NOMO-1 treated with dmso at 0.1 percent for 144 hours (cell line): ENCODE results near the gene SAFB2.
"Not testable (repeated sequence)": the region's sequence is repeated elsewhere in the genome, so short reads cannot be mapped to it uniquely, and the experiment has no call there.

Source experiments
- DNase-seq: peaks from one replicate; lab custom pipeline; 2025; ENCODE audit not compliant: unreplicated experiment; lab: John Stamatoyannopoulos, UW

The SAFB2 gene

DNA sequence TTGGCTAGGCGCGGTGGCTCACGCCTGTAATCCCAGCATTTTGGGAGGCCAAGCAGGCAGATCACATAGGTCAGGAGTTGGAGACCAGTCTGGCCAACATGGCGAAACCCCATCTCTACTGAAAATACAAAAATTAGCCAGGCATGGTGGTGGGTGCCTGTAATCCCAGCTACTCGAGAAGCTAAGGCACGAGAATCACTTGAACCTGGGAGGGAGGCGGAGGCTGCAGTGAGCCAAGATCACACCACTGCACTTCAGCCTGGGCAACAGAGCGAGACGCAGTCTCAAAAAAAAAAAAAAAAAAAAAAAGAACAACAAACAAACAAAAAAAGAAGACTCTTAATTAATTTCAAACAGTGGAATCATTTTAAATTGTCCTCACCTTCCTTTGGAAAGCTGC is 13.8 kb downstream of the SAFB2 start:
- DNase-seq = not testable (repeated sequence)

- DNase-seq = no peak
These were observed 14.3 kb downstream of the SAFB2 start for GRCh38 chr19:5608291-5608690.

DNA sequence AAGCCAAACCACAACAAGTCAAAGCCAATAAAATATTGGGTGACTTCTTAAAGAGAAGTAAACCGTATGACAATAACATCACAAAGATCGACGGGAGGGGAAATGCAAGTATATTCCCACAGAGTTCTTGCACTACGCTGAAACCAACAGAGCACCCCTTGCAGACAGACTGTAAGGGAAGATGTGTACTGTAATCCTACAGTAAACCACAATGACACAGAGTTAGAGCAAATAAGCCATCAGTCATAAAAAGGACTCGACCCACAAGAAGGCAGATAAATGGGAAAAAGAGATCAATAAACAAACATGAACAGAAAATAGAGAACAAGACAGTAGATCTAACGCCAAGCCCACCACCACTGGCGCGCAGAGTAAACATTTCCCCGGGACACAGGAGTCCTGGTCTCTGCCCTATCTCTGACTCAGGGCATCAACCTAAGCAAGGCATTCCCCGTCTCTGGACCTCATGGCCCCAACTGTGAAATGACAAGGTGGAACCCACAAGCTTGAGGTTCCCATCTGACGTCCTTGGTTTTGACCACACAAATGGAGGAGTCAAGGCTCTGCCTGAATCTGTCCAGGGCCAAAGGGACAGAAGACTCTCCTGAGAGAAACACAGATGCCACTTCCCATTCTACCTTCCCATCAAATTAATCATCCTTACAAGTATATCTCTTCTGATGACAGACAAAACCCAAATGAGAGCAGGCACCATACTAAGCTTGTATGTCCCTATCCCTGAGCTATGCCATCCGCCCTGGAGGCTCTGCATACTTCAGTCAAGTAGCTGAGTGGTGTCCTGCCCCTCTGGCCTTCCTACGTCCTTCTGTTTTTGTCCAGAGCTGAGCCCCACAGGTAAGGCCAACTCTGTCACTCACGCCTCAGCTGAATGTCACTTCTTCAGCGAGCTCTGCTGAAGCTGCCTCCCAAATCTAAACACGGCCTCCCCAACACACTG is 15.0 kb downstream of the SAFB2 start:
- no peak for DNase-seq

DNA sequence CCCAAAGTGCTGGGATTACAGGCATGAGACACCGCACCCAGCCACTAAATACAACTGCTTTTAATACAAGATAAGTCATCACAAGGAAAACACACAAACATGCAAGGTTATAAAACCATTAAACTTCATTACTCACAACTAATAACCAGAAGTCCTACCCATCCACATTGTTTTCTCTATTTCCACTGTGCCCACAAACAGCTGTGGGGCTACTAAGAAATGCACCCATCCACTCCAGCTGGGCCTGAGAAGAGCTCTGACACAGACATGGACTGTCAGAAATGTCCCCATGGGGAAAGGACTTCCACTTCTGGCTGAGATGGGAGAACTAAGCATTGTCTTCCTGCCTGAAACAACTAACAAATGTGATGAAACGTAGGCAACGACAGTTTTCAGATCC is 17.2 kb downstream of the SAFB2 start:
- no peak for DNase-seq

DNA sequence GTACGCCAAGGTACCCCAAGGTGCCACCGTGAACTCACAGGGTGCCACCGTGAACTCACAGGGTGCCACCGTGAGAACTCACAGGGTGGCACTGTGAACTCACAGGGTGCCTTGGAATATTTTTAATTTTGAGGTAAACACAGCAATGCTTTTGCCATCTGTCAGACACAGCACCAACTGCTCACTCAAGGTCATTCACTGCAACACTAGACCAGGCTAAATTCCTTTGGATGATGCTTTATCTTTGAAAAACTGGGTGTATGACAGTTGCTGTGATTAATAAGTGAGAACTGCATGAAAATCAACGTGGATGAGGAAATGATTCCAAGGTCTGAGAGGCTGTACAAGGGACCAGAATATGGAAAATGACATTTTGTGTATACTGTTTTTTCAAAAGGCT is 18.9 kb downstream of the SAFB2 start:
- DNase-seq = no peak

DNA sequence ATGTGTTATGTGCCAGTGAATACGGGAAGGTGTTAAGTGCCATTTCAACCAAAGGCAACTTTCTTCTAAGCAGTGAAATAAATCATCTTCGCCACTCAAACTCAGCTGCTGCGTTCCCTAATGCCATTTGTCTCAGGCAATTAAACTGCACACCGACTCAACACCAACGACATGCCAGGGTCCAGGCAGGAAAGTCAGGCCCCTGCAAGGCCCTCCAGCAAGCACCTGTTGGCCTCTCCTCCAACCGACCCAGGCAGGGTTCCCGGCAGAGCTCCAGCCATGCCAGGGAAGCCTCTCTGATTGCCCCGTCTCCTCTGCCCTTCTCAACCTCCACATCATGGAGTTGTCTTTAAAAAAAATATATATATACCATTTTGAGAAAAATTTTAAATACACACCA is 21.8 kb downstream of the SAFB2 start:
- DNase-seq = no peak

- no peak for DNase-seq
These were observed 26.8 kb downstream of the SAFB2 start for GRCh38 chr19:5595745-5596144.

DNA sequence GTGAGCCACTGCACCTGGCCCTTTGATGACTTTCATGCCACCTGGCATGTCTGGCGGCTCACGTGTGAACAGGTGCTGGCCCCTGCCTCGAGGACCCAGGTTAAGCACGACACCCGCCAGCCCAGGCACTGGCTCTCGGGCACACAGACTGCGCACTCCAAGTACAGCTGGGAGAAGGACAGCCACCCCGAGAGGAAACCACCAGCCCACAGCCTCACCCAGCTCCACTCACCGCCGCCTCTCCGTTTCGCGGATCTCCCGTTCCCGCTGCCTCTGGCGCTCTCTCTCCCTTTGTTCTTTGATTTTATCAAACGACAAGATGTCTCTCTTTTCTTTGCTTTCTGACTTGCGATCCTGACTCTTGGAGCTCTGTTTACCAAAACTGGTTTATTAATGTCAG is 27.4 kb downstream of the SAFB2 start:
- no peak for DNase-seq

DNA sequence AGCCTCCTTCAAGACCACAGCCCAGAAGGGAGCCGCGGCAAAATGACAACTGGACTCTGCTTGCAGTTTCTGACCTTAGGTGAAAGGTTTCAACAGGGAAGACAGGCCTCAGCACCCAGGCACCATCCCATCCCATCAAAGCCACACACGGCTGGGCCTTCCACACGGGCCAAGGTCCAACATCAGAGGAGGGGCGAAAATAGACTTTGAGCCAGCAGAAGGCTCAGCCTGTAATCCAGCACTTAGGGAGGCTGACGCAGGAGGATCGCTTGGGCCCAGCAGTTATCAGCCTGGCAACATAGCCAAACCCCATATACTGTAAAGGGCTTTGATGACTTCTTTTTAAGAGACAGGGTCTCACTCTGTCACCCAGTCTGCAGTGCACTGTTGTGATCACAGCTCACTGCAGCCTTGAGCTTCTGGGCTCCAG is 28.0 kb downstream of the SAFB2 start:
- DNase-seq = no peak

DNA sequence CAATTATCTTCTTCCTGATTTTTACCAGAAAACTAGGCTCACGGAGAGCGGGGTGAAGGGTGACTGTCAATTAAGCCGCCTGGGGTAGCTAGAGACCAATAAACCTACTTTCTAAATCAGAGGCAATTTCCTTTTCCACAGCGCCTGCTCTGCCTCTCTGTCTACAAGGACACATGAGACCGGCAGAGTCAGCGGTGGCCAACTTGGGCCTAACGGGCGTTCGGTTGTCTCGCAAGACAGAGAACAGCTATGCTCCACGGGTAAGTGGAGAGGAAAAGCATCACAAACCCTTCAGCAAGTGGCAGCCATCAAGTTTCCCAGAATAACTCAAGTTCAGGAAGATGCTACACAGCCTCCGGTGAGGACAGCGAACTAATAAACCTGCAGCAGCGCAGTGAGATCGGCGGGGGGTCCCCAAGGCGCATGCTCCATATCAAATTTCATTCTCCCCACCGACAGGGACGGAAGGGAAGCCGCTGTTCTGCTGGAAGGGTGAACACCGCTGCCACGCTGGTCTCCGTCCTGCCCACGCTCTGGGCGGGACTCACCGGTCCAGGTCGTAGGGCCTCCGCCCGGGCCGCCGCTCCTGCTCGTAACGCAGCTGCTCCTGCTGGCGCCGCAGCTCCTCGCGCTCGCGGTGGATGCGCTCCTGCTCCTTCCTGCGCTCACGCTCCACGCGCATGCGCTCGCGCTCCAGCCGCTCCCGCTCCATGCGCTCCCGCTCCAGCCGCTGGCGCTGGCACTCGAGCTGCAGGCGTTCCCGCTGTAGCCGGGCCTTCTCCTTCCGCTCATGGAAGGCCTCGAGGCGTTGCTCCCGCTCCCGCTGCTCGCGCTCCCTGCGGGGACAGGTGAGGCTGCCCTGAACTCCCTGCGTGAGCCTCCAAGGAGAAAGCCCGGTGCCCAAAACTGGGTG is 29.0 kb downstream of the SAFB2 start:
- DNase-seq = no peak

DNA sequence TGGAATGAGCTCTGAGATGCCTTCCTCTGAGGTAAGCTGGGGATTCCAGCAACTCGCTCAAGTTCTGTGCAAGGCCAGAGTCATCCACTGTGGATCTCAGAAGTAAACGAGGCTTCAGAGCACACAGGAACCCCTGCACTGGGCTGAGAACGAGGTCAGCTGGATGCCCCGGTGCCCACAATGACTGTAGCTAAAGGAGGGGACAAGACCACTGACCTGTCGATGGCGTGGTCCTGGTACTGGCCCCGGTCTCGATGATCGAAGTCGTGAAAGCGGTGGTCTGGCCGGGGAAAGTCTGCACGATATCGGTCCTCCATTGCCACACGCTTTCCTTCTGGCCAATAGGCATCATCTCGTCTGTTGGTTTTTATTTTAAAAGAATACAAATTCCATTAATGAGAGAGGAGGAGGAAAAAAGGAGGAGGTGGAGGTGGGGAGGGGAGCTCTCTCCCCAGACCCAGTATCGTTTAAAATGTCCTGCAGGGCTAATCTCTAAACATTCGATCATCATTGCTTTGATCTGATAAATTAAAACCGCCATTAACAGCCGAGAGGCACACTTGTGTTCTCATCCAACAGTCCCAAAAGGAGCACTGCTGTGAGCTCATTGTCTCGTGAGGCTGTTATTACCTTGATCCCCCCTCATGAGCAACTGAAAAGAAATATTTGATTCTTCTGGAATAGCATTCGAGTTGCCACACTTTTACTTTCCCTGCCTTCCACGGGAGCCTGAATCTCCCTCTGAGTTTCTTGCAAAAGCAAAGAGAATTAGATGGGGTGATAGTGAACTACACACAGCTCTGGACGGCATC is 29.8 kb downstream of the SAFB2 start:
- no peak for DNase-seq

DNA sequence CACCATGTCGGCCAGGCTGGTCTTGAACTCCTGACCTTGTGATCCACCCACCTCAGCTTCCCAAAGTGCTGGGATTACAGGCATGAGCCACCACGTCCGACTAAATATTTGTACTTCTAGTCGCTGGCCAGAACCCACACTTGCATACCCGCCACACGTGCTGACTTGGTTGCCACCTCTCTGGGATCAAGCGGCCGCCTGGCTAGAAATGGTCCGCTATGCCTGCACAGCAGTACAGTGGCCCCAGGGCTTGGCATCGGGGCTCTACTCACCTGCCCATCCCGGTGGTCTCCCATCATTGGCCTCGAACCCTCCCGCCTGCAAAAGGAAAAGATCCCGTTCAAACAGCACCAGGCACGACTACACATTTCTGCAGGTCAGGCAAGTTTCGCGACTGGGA is 31.1 kb downstream of the SAFB2 start:
- DNase-seq = no peak

DNA sequence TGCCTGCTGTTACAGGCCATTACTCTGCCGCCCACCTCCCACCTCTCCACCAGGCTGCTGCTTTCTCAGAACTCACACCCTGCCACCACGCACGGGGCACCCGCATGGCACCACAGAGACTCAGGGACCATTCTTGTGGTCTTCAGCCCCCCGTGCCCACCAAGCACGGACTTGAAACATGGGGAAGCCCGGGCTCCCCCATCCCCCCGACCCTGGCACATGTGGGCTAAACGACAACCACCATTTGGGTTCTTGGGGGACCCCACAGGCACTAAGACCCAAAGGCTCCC is 31.8 kb downstream of the SAFB2 start:
- DNase-seq = no peak

GRCh38 chr19:5590151-5590864 is 32.3 kb downstream of the SAFB2 start:
- no peak for DNase-seq

GRCh38 chr19:5588906-5589676 is 33.5 kb downstream of the SAFB2 start:
- DNase-seq = no peak

DNA sequence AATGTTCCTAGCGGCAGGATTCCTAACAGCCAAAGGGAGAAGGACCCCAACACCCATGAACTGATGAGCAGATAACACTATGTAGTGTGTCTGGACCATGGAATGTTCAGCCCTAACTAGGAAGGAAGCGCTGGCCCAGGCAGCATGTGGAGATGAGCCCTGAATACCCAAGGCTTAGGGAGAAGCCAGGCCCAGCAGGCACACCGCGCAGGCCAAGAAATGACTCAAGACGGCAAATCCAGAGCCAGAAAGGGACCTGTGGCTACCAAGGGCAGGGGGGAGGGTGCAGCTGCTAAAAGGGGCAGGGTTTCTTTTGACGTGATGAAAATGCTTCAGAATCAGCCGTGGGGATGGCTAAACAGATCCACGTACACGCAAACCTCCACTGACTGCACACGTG is 34.1 kb downstream of the SAFB2 start:
- DNase-seq = no peak

- no peak for DNase-seq
These were observed 34.9 kb downstream of the SAFB2 start for GRCh38 chr19:5587661-5588060.

DNA sequence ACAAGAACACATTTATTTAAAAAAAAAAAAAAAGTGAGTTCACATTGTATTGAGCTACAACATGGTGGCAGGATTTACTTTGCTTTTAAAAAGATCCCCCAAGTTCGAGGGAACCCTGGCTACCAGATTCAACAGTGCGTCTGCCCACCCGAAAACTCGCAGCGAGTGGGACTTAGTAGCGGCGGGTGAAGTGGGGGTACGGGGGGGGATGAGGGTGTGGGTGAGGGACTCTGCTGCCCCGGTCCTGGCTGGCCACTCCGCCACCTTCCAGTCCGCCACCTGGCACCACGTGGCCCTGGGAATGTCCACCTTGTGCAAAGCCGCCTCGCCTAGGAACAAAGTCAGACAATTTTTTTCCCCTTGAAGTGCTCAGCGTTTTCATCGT is 35.5 kb downstream of the SAFB2 start:
- DNase-seq = no peak

GRCh38 chr19:5586300-5587070 is 36.1 kb downstream of the SAFB2 start:
- no peak for DNase-seq
